GM13976 (cell line): ENCODE measurements around the gene ADAMTS14.
A peak's percentile ranks its signal among the peaks of the same experiment; 100 is the strongest.

Experiments used
- DNase-seq: peaks from one replicate; pipeline ENCODE4 v3.0.0; 2012; ENCODE audit warnings: low spot score
- CTCF ChIP-seq: IDR thresholded peaks from 2 replicates; pipeline ENCODE4 v1.5.1; 2012; ENCODE audit warnings: borderline replicate concordance, mild to moderate bottlenecking; ENCODE audit not compliant: insufficient read depth; ENCODE audit errors: extremely low read depth, missing control alignments, control extremely low read depth
- in situ Hi-C: fragments of 300-500 bp; cut with MboI; formaldehyde crosslinking; loops from one replicate; pipeline ENCODE4 v1.12.0; 2022; ENCODE audit warnings: low sequenced_read_pairs, mixed read lengths, inconsistent platforms; ENCODE audit not compliant: unreplicated experiment

ADAMTS14 gene

GRCh38 chr10:70779511-70780369 lies 107.4 kb downstream of the ADAMTS14 start:
- DNase-seq = peak; percentile 11
- TF ChIP-seq CTCF = no peak
- in situ Hi-C loops = no loop called here

- in situ Hi-C loops = no loop called here
- no peak for DNase-seq
- TF ChIP-seq CTCF = no peak
Measured at GRCh38 chr10:70780370-70780760, 108.1 kb downstream of the ADAMTS14 start.

GRCh38 chr10:70780772-70781171 lies 108.5 kb downstream of the ADAMTS14 start:
- in situ Hi-C loops = no loop called here
- DNase-seq = peak; percentile 7

GRCh38 chr10:70781461-70782051 lies 109.2 kb downstream of the ADAMTS14 start:
- in situ Hi-C loops = no loop called here
- TF ChIP-seq CTCF = no peak
- DNase-seq = peak; percentile 8

More at GRCh38 chr10:70780772-70781171, 108.5 kb downstream of the ADAMTS14 start:
- no peak for TF ChIP-seq CTCF

- DNase-seq = peak; percentile 11
- TF ChIP-seq CTCF = no peak
- in situ Hi-C loops = no loop called here
Measured at GRCh38 chr10:70782086-70782745, 109.9 kb downstream of the ADAMTS14 start.
